Activated T-cell treated with anti-CD3 and anti-CD28 coated beads for 1 hour (primary cell): ENCODE results near the gene GPRIN3.
"Not testable (repeated sequence)": the region's sequence is repeated elsewhere in the genome, so short reads cannot be mapped to it uniquely, and the experiment has no call there.

Experiments
- DNase-seq: peaks from one replicate; pipeline ENCODE4 v3.0.0-alpha.2; 2020; ENCODE audit warnings: low read depth

GPRIN3 gene

DNA sequence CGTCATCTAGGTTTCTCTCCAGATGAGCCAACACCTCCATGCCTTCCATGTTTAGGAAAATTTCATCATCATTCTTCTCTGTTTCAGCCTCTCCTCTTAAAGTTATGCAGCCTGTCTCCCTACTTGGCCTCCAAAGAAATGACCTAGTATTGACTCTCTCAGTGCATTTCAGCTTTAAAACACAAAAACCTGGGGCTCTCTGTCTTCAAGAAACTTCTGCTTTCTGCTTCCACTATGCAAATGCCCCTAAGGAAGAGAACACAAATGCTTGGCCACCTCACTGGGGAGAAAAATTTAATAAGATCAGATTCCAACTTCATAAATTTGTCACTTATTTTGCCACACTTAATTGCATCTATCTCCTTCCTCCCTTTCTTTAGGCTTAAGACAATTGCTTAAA is 93.3 kb downstream of the GPRIN3 start:
- no peak for DNase-seq

DNA sequence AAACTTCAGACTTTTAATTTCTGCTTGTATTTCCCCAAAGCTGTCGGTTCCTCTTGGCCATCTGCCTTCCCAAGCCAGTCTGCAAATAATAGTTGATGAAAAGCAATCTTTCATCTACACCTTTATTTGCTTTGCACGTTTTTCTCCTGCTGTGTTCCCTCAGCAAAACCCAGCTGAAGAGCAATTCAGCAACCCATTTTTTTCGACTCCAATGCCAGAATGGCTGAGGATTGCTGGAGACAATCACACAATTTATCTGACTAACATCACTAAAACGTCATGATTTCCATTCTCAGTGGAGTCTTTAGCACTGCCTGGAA is 94.3 kb downstream of the GPRIN3 start:
- DNase-seq: no peak

DNA sequence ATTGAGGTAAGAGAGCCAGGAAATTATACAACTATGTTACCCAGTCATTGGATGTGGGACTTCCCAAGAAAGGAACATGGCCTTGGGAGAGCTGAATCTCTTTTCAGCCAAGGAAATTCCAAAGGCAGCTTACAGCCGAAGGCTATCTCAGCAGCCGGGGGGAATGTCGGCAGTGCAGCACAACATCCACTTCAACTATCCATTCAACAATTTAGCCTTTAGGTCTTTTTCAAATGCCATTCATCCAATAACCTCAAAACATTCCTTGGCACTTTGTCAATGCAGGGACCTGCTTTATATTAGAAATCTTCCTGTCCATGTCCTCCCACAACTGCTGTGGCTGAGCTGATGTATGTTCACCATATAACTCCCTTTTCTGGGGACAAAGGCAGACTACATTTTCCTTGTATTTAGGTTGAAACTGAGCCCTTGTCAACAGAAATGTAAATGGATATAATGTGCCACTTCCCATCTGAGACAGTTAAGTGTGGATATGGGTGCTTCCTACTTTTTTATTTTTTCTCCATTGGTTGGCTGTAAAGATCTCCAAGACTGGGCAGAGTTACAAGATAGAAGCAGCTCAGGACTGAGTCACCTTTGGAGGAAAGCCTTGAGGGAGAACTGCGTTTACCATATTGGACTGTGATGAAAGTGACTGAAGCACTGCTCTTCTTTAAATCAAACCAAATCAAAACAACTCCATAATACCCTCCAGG is 94.8 kb downstream of the GPRIN3 start:
- DNase-seq: no peak

DNA sequence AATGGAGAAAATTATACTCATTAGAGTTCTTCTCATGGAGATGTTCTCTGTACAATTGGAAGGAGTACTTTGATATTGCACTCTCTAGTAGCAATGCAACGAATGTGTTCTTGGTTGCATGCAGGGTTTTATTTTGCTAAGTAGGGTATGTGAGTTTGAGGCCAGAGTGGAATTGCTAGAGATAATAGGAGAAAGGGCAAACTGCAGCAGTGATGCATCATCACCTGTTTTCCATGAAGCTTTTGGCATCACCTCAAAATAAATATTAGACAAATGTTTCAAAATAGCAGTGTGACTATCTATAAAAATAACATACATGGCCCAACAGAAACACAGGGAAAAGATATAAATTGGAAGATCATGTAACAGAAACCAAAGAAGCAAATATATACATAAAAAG is 103.0 kb downstream of the GPRIN3 start:
- no peak for DNase-seq

DNA sequence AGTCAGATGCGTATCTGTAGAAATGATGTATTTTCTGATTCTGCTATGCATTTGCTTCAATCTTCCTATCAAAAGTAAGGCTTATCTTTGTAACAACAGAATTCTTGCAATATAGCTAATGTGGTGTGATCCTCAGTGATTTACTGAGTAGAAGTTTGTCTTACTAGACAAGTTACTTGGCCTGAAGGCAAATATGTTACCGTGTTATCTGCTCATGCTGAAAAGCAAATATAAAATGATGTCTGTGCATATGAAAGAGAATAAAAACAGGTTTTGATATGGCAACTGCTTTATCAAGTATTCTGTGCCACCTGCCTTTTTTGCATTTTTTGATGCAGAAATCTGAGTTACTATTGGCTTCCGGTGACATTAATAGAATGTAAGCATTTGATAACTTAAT is 103.7 kb downstream of the GPRIN3 start:
- no peak for DNase-seq

DNA sequence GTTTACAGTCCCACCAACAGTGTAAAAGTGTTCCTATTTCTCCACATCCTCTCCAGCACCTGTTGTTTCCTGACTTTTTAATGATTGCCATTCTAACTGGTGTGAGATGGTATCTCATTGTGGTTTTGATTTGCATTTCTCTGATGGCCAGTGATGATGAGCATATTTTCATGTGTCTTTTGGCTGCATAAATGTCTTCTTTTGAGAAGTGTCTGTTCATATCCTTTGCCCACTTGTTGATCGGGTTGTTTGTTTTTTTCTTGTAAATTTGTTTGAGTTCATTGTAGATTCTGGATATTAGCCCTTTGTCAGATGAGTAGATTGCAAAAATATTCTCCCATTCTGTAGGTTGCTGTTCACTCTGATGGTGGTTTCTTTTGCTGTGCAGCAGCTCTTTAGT is 108.2 kb downstream of the GPRIN3 start:
- DNase-seq: not testable (repeated sequence)

DNA sequence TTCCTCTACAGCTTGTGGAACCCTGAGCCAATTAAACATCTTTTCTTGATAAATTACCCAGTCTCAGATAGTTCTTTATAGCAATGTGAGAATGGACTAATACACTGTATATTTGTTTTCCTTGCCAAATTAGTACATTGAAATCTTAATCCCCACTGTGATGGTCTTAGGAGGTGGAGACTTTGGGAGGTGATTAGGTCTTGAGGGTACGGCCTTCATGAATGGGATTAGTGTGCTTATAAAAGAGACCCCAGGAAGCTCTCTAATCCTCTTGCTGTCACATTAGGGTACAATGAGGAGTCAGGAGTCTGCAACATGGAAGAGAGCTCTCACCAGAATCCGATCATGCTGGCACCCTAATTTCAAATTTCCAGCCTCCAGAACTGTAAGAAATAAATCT is 109.7 kb downstream of the GPRIN3 start:
- DNase-seq: no peak

DNA sequence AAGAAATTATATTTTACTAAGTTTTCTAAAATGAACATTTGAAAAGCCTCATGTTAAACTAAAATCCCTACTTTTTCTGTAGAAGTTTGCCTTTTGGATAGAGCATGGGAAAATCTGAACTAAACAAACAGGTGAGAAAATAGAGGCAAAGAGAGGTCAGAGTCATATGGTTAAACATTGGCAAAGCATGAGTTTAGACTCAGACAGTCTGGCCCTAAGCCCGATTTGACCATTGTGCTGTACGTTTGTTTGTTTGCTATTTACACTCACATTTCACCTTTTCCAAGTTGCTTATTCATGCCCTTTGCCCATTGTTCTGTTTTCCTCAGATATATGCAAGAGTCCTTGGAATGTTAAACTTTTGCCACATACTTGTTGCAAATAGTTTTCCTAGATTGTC is 110.9 kb downstream of the GPRIN3 start:
- DNase-seq: no peak

DNA sequence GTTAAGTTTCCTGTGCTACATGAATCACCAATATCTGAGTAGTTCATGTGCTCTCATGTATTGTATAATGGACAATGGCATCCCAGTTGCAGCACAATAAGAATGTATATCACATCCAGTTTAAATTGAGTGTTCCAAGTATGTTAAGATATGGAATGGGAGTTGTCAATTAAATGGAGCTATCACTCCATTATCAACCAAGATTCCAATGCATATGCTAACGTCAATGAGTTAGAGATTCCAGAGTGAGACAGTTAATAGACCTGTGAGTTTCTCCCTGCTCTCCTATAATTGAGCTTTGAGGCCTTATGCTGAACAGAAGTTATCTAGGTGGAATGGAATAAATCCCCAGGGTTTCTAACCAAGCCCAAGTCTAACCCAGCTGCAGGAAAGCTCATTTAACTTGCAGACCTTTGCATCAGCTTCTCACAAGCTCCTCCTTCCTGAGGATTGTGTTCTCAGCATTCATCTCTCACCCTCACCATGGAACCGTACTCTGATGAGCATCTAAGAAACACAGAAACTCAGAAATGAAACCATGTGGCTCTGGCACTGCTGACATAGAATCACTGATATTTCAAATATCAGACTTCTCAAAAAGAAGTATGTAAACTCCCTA is 111.4 kb downstream of the GPRIN3 start:
- no peak for DNase-seq

DNA sequence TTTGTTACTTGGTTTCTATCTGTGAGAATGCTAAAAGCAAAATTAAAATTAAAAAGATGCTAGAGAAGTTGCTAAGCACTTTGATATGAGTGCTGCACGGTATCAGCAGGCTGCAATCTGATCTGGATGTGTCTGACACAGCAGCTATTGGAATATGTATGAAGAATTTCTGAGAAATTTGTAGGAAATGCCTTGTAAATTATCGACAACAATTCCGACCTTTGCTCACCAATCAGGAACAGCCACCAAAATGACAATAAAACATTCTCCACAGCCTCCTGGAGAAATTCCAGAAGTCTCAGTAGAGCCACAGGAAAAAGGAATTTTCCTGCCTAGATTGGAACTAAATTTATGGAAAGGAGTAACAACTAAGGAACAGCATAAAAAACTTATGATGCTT is 113.8 kb downstream of the GPRIN3 start:
- DNase-seq: no peak
